NCI-H2227 (cell line): ENCODE results near the gene LDB2.

Source experiments
- DNase-seq: peaks from one replicate; lab custom pipeline; 2025; ENCODE audit not compliant: unreplicated experiment; lab: John Stamatoyannopoulos, UW

The LDB2 gene

DNA sequence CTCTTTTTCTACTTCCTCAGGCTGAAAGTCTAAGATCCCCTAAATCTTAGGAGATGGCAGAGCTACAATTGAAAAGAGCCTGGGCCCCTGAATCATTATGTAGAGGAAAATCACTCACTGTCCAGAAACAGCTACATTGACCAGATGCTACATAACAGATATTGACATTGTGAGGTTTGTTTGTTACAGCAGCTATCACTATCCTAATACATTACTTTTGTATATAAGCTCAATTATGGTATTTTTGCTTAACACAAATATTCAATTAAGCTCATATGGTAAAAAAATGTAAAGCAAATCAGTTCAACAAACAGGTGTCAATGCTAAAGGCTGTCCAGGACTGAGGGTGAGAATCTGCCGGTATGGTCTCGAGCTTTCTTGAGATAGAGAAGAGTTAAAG lies 89.4 kb downstream of the LDB2 start:
- no peak for DNase-seq

GRCh38 chr4:16807355-16807754 lies 91.1 kb downstream of the LDB2 start:
- no peak for DNase-seq

DNA sequence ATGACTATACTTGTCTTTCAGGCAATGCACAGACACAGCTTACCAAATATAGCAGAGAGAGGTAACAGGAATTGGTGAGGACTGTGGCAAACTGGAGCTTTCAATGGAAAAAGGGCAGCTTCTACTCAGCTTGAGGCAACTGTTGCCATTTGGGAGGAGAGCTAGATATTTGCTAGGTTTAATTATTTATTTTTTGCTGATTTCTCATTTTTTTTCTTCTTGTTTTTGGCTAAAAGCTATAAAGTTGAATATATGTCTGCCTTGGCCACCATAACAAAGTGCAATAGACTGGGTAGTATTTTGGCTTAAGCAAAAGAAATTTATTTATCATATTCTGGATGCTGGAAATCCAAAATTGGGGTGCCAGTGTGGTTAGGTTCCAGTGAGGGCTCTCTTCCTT lies 93.9 kb downstream of the LDB2 start:
- DNase-seq = no peak

GRCh38 chr4:16802044-16802443 lies 96.4 kb downstream of the LDB2 start:
- DNase-seq = no peak

- DNase-seq = no peak
Measured at GRCh38 chr4:16801356-16801755, 97.1 kb downstream of the LDB2 start.

DNA sequence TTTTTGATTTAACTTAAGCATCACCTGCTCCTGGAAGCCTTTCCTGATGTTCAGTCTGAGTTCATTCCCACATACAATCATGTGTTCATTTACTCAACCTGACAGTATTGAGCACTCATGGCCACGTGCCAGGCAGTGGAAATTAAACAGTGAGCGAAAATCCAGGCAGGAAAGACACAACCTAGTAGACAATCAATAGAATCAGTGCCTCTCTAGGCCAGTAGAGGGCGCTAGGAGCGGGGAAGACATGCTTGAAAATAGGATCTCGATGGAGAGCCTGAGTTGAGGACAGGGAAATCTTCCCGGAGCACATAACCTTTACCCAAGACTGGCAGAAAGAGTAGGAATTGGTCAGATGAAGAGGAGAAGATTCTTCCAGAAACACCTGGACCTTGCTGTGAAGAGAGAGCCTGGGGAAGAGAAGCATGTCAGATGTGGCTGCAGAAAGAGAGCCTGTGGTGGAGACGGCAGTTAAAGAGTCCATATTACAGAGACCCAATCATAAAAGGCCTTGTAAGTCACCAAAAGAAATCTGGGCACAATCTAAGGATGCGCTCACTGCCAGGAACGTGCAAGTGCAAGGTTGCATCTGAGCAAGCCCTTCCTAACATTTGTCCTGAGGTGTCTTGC lies 103.5 kb downstream of the LDB2 start:
- no peak for DNase-seq

GRCh38 chr4:16791460-16791859 lies 107.0 kb downstream of the LDB2 start:
- DNase-seq = no peak

GRCh38 chr4:16790508-16790907 lies 107.9 kb downstream of the LDB2 start:
- DNase-seq = no peak

- no peak for DNase-seq
Measured at GRCh38 chr4:16788868-16789267, 109.6 kb downstream of the LDB2 start.

- no peak for DNase-seq
Measured at GRCh38 chr4:16785793-16786527, 112.5 kb downstream of the LDB2 start.

- no peak for DNase-seq
Measured at GRCh38 chr4:16783119-16783518, 115.3 kb downstream of the LDB2 start.

GRCh38 chr4:16779028-16779675 lies 119.3 kb downstream of the LDB2 start:
- DNase-seq = no peak

DNA sequence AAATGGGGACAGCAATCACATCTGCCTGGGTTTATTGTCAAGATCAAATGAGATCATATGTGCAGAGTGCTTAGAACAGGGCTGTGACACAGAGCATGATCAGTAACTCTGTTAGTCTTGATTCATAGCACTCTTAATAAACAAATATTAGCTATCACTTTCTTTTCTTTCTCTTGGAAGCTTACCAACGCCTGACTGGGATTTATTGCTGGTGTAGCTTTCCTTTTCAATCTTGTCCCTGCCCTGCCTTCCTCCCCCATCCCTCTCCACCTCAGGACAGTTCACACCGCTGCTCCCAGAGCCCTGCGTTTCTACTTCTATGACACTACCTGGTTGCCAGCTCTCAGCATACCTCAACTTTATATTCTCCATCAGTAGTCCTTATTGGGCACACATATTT lies 120.7 kb downstream of the LDB2 start:
- DNase-seq = no peak

- DNase-seq = no peak
Measured at GRCh38 chr4:16775411-16776154, 122.9 kb downstream of the LDB2 start.

DNA sequence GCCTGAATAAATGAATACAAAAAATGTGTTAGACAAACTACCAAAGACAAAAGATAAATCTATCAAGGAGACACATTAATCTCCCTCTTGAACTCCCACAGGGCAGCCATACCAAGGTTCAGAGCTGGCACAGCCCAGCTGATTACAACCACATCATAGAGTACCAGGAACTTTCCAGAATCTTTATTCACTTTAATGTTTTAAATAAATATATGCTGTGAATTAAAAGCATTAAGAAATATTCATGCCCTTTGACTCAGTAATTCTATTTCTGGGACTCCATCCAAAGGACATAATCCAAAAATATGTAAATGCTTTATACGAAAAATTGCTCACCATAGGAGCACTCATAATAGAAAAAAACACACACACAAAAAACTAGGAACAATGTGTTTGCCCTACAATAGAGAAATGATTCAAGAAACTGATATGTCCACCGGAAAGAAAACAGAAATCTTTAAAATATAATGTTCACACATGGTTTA lies 126.0 kb downstream of the LDB2 start:
- no peak for DNase-seq

DNA sequence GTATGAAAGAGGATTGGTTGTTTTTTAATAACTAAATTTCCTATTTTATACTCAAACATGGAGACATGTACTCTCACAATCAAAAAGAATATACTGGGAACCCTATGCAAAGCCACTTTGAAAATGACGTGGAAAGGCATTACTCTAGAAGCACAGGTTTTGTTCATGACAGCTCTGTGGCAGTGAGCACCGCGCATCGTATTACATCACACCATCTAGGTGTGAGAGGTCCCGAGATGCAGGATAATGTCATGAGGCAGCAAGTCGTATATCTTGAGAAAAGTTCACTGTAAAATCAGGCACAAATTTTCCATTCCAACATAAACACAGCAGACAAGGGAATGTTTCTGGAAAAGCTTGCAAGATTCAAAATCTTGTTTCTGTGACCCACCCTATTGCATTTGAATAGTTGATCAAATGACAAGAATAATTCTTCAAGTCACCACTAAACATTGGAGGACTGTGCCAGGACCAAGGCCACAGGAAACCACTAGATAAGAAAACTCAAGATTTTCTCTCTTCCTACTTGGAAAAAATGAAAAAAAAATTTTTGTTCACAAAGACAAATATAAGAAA lies 127.6 kb downstream of the LDB2 start:
- DNase-seq = no peak

DNA sequence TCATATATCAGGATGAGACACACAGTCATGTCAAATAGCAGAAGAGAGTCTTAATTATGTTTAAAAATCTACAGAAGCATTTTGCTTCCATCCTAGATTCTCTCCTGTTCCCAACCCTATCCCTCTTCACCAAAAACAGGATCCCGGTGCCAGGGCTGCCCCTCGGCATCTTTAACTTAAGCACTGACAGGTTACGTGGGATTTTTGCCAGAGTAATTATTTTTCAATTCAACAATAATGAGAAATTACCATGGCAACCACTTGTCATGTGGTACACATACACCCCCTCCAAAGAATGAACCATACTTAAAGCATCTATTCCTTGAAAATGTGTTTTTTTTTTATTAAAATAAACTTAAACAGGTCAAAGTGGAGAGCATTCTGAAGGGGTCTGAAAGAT lies 130.6 kb downstream of the LDB2 start:
- no peak for DNase-seq

- no peak for DNase-seq
Measured at GRCh38 chr4:16767251-16767650, 131.2 kb downstream of the LDB2 start.

DNA sequence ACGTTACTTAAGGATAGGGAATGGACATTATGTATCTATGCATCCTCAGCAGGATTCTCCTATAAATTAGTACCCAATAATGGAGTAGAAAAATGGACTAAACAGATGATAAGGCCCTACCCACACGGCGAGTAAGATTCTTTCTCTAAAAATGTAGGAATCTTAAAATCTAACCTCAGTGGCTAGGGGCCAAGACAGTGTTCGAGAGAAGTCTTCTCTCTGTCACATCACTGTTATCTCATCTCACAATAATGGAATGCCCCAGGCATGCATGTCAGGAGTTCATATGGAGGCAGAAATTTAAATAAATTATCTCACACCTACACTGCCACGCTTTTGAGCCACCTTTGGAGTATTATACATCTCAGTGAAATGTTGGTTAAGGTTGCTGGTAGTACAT lies 132.9 kb downstream of the LDB2 start:
- no peak for DNase-seq

GRCh38 chr4:16764622-16765021 lies 133.8 kb downstream of the LDB2 start:
- no peak for DNase-seq
